NCI-H146 treated with DMSO at 0.1 percent for 48 hours (cell line): ENCODE data around the gene IGFBP2.

Experiments
- DNase-seq: peaks from one replicate; lab custom pipeline; 2025; ENCODE audit not compliant: unreplicated experiment; lab: John Stamatoyannopoulos, UW

Gene IGFBP2

DNA sequence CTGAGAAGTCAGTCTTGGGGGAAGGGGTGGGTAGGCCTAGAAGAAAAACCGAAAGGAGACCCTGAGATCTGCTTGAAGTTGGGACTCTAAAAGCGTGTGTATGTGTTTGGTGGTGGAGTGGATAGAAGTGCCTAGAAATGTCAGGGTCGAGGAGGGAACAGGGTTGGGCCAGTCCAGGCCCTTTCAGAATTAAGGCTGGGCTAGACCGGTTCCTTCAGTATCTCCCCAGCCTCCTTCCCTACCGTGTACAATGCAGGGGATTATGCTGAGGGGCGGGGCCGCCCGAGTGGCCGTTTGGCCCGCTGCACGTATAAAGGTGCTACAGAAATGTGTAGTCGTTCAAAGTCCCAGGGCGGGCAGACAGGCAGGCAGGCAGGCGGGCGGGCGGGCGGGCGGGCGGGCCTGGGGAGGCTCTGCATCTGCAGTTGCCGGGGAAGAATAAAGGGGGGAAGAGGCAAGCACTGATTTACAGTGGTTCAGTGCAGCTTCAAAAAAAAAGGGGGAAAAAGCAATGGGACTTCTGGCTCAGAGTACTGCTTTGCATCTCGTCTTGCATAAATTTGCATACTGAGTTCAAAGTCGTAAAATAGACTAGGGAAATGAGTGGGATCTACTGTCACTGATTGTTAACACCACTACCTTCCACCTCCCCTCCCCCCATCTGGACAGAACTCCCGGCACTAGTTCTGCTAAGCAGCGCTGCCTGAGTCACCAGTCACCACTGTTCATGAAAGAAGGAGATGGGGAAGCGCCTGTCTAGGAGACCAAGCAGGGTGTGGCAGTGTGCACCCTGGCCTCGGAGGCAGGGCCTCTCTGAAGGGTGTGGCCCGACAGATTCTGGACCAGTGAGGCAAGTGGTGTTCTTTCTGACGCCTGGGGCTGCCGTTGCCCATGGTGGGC, 3.6 kb downstream of the IGFBP2 start:
- DNase-seq, result no peak

DNA sequence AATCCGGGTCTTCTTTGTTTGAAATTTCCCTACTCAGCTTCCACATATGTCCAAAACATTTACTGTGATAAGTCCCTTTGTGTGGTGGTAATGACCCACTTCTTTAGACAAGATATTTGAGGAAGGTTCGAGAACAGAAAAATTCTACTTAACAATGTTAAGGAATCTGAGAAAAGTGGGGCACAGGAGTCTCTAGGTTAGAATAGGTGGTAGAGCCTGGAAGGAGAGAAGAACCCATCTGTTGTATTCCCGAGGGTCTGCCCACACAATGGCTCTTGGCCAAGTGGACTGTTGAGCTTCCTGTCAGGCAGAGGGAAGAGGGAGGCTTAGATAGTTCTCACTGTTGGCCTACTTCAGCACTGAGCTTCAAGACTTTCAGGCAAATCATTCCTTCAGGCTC, 4.3 kb downstream of the IGFBP2 start:
- no peak for DNase-seq

DNA sequence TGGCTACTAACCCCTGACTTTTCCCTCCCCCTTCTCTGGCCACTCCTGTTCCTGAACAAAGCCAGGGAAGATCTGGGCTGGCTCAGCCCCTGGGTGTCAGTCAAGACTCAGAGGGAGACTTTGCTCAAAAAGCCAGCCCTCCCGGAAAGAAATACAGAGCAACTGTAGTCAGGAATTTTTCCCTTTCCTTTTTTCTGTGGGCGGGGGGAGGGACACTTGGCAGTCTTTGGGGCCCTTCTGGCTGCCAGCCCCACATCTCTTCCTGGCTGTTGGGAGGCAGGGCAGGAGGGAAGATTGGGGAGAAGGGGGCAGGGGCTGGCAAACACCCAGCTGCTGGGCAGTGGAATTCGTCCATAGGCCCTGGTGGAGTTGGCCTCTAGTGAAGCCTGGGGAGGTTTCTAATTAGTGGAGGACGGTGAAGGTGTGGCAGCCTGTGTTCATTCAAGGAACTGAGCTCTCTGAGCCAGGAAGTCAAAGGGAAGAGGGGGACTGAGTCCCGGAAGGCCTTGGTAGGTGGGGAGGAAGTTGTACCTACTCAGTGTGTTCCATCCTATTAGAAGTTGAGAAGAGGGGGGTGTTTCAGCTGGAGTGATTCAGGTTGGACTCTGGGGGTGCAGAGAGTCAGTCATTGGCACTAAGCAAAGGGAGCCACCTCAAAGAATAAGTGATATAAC, 10.9 kb downstream of the IGFBP2 start:
- DNase-seq, result no peak

DNA sequence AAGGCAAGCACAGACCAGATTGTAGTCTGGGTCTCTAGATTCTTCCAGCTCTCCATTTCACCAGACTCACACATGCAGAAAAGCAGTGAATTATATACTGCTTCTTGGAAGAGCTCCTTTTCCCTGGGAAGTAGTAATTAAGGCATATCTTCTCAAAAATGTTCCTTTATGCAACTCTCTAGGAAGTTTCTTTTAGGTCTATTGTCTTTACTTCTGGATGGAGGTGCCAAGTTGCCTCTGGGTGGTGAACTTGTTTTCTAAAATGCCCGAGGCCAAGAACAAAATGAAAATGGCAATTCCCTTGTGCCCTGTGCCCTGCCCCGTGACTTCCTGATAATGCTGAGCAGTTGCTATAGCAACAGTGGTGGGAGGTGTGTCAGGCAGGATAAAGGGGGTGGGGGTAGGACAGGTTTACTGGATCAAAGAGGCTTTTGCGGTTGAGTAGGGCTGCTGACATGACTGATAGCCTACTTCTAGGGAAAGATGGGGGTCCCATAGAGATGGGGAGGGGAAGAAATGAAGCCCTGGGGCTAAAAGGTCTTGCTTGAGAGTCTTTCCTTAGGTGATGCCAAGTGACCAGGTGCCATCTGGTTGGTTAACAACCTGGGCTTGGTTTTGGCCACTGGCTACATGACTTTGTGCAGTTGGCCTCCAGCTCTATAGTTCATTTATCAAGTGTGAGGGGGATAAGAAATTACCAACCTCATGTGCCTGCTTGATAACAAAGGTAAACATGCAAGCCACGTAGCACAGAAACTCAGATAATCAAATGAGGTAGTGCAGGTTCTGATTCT, 11.8 kb downstream of the IGFBP2 start:
- DNase-seq, result no peak

DNA sequence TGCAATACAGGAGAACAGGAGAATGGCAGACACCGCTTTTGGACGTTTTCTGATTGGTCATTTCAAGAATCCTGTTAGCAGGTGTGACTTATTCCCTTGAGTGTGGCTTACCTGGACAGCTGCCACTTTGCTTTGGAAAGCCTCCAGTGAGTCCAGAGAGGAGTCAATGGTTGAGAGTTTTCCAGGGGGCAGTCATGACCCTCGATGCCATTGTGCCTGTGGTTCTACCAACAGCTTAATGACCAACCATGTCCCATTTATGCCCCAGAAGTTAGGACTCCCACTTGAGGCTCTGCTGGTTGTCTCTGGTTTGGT, 12.4 kb downstream of the IGFBP2 start:
- DNase-seq, result no peak

- DNase-seq, result no peak
These were observed 12.9 kb downstream of the IGFBP2 start for GRCh38 chr2:216646116-216646515.

DNA sequence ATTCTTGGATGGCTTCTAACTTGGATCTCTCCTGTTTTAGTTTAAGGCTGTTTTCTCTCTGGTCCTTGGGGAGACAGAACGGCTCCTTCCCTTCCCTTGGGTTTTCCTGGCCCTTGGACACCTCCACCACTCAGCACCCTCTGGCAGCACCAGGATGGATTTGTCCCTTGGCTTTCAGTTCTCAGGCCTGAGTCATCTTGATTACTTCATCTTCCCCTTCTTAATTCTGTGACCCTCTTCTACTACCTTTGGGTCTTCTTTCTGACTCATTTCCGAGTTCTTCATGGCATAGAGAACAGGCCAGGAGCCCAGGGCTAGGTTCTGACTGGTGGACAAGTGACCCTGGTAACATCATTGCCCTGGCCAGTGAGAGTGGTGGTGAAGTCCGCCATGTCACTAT, 14.9 kb downstream of the IGFBP2 start:
- no peak for DNase-seq

GRCh38 chr2:216649574-216649973, 16.4 kb downstream of the IGFBP2 start:
- no peak for DNase-seq

- DNase-seq, result no peak
These were observed 17.5 kb downstream of the IGFBP2 start for GRCh38 chr2:216650626-216651257.

DNA sequence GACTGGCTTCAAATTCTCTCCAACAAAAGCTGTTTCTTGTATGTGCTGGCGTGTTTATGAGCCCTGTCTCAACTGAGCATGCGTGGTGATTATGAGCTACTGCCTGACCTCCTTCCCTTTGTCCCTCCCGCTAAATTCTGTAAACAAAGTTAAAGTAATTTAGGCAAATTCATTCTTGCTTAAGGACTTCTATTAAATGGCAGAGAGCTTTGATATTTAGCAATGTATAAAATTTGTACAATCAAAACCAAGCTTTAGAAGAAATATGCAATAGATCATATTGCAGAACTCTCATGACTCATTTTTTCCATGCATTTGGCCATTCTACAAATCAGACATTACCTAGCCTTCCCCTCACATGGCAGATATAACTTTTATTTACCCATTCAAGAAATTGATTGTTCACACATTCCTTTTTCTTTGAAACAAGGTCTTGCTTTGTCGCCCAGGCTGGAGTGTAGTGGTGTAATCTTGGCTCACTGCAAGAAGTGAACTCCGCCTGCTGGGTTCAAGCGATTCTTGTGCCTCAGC, 18.2 kb downstream of the IGFBP2 start:
- no peak for DNase-seq

DNA sequence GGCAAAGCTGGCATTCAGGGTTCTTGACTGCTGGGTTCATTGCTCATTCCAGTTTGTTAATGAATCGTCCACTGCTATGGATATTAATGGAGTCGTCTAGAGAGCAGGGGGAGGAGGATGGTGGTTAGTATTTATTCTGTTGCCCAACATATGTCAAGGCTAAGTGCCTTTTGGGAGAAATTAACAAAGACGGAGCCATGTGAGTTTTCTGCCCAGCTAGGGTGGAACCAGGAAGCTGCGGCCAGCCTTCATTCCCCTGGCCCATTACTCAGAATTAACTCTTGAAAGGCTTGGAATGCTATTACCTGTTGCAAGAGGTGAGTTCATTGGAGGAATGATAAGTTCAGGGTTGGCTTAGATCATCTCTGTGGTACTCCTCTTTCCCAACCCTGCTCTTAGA, 19.3 kb downstream of the IGFBP2 start:
- DNase-seq, result no peak

DNA sequence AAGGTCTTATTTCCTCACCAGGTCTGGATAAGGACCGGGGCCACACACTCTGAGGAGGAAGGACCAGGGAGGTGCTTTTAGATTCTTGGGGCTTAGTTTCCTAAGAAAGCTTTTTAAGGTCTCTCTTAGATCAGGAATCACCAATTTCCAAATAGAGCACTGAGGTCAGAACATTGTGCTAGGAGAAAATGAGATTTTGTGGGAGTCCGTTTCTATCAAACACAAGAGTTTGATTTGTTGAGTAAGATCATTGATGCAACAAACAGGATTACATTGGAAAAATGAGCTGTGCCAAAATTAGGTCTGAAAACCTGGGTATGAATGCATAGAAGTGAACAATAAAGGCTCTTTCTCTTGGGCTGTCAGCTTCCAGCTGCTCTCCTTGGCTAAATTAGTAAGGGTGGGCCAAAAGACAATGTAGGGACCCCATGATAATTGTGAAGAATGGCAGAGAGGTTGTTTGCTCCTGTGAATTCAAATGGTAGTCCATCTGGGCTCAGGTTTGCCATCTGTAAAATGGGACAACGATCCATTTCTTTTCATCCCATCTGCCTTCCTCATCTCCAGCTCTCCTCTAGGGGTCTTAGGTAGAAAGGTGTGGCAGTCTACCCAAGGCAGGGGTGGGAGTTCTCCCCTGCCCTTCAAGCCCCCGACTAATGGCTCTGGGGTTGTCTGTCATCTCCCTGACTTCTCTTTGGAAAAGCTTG, 20.0 kb downstream of the IGFBP2 start:
- DNase-seq, result no peak

DNA sequence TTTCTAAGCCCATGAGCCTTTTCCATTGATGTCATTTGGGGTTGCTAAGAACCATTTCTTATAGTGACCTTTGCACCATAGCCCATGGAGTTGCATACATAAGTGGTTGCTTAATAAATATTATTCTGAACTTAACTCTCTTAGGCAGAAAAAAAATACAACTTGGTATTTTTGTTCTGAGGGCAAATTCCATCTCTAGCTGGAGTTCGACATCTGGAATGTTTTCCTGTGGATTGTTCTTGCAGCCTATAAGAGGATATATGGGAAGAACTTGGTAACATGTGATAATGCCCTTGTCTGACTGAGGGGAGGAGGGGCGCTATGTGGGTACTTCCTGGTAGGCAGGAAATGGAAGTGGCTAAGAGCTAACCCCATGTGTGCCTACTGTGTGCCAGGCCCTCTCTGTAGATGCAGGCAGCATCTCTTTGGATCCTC, 20.7 kb downstream of the IGFBP2 start:
- no peak for DNase-seq

- no peak for DNase-seq
These were observed 21.4 kb downstream of the IGFBP2 start for GRCh38 chr2:216654528-216655052.

- DNase-seq, result no peak
These were observed 24.1 kb downstream of the IGFBP2 start for GRCh38 chr2:216657086-216657855.

- no peak for DNase-seq
These were observed 24.8 kb downstream of the IGFBP2 start for GRCh38 chr2:216657980-216658379.

- no peak for DNase-seq
These were observed 25.5 kb downstream of the IGFBP2 start for GRCh38 chr2:216658757-216659156.

DNA sequence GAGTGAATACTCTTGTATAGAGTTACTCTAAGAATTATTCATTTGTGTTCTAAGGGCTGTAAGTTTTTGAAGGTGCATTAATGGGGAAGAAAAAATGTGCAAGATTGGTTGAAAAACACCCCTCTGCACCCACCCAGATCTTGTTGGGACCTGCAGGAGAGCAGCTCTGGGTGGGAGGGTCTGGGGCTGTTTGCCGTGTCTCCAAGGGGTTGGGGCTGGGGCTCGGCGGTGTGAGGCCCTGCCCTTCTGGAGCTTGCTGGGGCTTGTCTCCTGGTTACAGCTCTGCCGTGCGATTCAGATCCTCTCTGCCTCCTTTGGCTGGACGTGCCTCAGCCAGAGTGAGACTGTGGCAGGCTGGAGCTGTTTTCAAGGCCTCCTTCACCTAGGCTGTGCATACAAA, 26.1 kb downstream of the IGFBP2 start:
- no peak for DNase-seq

GRCh38 chr2:216660496-216660895, 27.3 kb downstream of the IGFBP2 start:
- DNase-seq, result no peak
